Measurements from ENCODE around the gene RAD51D.
"Not testable (repeated sequence)": the region's sequence is repeated elsewhere in the genome, so short reads cannot be mapped to it uniquely, and the experiment has no call there.

The RAD51D gene

DNA sequence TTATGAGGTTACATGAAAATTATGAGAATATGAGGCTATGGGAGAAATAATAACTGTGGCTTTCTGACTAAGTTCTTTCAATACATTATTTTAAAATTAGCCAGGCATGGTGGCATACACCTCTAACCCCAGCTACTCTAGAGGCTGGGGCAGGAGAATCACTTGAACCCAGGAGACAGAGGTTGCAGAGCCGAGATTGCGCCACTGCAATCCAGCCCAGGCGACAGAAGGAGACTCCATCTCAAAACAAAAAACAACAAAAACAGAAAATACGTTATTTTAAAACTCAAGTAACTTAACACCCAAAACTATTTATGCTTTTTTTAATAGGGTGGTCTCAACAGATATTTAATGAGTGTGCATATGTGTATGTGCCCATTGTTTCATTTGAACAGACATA lies 53.8 kb downstream of the RAD51D start:
- no peak for DNase-seq (ENCODE audit: low read depth)

DNA sequence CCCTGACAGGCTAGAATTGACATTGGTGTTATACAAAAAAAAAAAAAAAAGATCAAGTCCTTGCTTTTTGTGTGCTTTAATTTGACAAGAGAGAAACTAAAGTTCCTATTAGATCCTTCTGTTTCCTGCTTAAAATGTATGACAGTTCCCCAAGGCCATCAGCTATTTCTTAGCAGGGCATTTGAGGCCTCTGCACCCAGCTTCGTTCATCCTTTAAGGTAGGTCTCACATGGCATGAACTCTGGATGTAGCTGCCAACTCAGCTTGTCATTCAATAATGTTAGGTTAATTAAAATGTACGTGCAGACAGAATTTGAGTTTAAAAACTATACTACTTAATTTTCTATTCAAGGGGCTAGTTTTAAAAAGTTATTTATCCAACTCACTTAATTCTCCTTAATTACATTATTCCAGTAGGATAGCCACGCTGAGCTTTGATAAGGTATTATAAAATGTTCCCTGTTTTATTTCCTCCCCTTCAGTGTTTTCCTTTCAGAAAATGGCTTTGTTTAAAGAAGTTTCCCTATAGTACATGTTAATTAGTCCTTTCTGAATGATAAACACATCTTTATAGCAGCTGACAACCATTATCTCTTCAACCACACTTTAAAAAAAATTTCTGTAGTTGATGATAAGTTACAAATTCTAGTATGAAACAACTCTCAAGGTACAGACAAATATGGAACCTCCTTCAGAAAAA lies 55.0 kb downstream of the RAD51D start:
- DNase-seq (ENCODE audit: low read depth), result no peak

DNA sequence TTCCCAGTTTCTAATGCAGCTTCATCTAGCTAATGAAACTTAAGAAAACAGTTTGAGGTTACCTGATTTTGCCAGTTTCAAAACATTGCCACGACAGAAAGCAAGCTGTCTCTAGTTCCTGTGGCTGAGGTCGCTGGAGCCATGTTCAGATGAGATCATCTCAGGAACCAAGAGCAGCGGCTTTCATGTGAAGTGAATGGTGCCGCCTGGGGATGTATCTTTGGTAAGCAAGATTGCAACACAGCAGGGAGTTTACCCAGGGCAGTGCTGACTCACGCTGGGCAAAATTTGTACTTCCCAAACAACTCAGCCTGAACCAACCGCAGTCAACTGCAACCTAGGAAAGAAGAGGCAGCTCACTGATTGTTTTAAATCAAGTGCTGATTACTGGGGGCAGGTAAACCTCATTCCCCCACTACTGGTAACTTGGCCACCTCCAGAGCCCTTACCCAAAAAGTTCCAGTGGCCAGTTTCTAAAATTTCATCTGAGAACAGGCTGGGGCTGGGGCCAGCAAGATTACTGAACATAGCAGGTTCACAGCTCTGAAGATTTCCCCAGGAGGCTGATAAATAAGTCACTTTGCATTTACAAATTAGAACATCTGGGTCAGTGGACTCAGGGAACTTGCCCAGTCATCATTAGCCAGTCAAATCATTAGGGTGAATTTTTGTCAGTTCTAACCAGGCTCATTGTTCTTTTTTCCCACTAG lies 56.0 kb downstream of the RAD51D start, which contains the start of gene RFFL:
RFFL (minus strand) TSS at position 194 of the 710 bp plus-strand sequence. CDS start 37,154 bp downstream, outside the sequence.
- DNase-seq (ENCODE audit: low read depth), result peak; percentile 94

DNA sequence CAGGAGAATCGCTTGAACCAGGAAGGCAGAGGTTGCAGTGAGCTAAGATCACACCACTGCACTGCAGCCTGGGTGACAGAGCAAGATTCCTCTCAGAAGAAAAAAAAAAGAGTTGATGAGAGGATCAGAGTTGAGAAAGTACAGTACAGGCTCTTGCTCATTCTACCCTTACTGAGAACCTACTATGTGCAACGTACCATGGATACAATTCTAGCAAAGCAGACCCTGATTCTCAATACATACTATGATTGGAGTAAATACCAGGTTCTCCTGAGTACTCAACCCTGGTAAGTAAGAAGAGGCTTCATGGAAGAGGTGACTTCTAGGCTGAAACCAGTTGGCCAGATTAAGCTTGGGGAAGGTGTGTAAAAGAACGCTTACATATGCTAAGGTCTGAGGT lies 57.4 kb downstream of the RAD51D start:
- DNase-seq (ENCODE audit: low read depth), result no peak

DNA sequence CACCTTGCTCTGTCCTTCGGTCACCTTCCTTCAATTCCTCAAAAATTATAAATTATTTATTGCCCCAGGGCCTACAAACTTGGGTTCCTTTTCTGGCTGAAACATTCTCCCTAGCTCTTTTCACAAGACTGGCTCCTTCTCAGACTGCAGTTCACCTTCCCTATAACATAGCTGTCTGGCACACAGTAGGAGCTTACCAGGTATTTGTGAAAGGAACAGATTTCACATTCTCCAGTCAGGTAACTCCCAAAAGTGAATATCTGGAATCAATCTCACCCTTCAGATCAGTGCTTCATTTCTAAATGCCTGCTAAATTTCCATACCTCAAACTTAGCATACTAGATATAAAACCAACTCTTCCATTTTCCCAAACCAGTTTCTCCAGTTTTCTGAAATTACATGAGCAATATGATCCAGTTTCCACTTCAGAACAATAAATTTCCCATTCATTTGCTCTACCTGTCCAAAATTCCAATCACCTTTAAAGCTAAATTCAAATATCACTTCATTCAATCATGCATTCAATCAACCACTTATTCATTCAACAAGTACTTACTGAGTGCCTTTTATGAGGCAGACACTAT lies 62.2 kb downstream of the RAD51D start:
- DNase-seq (ENCODE audit: low read depth), result no peak

DNA sequence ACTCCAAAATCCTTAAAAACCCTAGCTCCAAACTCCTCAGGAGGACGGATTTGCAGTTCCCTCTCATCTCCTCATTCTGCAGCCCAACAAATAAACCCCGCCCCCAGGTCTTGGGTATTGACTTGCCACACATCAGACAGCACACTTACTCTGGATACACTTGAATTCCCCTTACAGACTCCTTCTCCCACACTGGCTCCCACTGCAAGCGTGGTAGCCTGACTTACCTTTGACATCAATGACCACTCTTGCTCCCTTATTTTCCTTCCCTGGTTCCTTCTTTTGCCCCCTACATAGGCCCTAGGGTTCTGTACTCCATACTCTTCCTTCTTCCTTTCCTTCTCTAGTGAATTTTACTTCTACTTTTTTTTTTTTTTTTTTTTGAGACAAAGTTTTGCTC lies 63.6 kb downstream of the RAD51D start:
- no peak for DNase-seq (ENCODE audit: low read depth)

DNA sequence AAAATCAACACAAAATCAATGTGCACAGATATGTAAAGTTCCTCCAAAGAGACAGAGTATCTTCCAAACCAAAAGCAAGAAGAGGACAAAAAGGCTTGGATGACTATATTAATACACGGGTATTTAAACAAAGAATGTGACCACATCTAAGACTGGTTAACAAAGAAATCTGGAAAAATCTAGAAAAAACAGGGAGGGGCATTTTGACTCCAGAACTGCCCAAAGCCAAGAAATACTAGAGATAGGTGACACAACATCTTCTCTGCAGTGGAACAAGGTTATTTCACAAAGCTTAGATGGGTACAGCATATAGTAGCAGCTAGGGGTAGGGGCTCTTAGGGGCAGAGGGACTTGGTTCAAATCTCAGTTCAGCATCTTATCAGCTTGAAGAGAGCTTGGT lies 66.5 kb downstream of the RAD51D start:
- no peak for DNase-seq (ENCODE audit: low read depth)

DNA sequence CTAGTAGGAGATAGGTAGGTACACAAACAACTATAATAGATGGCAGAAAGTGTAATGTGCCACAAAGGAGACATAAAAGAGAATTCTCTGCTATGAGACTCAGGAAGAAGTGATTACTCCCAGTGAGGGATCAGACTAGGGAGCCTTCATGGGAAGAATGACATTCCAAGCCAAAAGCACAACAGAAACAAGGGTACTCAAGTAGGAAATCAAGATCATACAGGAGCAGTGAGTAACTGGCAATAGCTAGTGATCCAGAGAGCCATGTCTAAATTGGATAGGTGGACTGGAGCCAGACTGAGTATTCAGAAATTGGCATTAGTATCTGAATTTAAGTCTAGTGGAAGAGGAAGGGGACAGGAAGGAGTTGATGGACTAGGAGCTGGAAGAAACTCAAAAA lies 66.9 kb downstream of the RAD51D start:
- DNase-seq (ENCODE audit: low read depth), result no peak

DNA sequence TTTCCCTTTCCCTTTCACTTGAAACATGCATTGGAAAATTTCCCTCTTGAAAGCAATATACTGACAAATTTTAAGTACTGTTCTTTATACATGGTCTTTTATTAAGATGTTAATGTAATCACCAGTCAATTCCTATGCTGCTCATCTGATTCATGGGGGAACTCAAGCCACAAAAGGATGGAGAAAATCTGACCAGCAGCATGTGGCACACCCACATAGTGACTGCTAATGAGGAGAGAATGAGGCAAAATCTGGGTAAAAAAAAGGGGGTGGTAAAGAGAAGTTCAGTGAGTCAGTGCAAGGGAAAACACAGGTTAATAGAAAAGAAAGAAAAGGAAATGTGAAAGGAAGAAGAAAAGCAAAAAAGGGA lies 67.4 kb downstream of the RAD51D start:
- DNase-seq (ENCODE audit: low read depth), result peak; percentile 3

DNA sequence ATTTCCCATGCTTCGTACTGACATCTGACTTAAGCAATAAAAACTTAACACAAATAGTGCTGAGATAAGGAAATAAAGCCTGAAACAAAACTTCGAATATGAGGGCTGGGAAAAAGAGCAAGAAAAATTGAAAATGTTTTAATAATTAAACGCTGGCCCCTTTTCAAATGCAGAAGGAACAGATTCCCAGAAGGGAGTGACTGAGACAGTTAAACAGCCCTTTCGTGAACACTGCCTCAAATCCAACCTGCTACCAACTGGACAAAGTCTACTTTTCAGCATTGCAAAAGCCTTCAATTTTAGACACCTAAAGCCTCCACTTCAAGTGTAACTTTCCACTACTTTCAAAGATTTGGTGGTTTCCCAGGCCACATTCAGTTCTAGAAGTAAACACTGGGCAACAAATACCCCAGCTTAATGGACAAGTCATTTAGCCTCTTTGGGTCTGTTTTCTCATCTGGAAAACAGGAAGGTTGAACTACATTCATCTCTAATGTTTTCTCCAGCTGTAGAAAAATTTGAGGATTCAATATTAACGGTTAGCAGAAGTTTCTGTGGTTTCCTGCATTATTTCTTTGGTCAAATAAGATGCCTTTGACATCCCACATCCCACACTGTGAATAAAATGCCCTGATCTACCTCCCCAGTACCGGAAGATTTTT lies 68.0 kb downstream of the RAD51D start:
- peak; percentile 9 for DNase-seq (ENCODE audit: low read depth)

DNA sequence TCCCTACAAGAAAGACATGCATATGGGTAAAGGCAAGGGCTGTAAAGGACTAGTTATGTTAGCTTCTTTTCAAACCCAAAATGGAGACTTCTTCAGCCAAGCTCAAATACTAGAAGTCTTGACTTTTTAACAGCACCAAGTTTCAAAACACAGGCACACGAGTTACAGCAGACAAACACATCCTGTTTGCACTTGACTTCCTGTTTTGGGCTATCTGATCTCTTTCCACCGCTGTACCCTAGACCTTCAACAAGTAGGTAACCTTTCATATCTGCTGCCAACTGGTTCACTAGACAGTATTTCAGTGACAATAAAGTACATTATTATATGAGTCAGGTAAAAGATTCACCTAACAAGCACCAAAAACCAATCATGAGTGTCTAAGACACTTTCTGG lies 68.5 kb downstream of the RAD51D start:
- no peak for DNase-seq (ENCODE audit: low read depth)

DNA sequence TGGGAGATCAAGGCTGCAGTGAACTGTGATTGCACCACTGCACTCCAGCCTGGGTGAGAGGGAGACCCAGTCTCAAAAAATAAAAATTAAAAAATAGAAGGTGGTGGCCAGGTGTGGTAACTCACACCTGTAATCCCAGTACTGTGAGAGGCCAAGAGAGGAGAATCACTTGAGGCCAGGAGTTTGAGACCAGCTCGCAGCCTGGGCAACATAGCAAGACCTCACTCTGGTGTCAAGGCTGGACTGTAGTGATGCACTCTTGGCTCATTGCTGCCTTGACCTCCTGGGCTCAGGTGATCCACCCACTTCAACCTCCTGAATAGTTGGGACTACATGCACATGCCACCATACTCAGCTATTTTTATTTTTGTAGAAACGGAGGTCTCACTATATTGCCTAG lies 69.5 kb downstream of the RAD51D start:
- no peak for DNase-seq (ENCODE audit: low read depth)

DNA sequence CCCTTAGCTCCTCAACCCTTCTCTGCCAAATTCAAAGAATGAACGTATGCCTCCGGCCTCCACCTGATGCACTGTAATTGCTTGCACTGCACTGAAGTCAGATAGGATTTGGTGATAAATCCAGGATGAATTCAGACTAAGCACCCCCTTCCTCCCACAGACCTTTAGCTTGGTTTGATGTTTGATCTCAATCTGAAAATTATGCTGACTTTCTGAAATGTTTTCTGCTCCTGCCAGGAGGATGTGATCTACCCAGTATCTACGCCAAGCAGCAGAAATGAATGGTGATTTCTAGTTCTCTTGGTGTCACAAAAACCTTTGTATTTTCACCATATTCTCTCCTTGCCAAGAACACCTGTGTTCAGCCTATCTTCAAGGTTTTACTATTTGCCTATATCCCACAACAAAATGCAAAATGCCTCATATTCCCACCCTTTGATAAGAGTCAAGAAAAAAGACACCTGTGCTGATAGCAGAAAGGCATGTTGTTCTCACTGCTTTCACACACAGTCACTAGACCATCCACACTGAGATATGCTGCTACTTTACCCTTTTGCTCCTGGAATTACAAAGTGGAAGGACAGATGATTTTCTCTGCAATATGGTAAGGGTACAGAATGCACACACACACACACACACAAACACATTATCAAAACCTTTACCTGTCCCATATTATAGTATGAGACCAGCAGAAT lies 70.8 kb downstream of the RAD51D start:
- DNase-seq (ENCODE audit: low read depth), result no peak

DNA sequence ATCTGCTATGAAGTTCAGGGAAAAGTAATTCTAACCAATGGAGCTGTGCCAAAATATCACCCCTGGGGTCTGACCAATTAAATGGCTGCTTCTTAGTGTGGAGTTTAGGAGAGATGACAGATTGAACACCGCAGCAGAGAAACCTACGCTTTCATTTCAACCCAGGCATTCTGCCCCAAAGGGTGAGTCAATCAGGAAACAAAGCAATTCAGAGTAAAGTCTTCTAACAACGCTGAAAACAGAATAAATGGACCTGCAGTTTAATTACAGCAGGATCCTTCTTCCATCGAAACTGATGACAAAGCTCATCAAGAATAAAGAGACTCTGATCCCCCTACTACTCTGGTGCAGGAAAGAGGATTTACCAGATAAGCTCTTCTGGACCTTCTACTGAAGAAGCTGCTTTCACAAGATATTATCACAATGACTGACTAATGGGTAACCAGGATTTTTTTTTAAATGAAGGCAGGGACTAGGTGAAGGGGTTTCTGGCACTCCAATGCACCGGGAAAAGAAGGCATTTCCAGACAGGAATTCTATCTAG lies 72.8 kb downstream of the RAD51D start:
- DNase-seq (ENCODE audit: low read depth), result peak; percentile 8

DNA sequence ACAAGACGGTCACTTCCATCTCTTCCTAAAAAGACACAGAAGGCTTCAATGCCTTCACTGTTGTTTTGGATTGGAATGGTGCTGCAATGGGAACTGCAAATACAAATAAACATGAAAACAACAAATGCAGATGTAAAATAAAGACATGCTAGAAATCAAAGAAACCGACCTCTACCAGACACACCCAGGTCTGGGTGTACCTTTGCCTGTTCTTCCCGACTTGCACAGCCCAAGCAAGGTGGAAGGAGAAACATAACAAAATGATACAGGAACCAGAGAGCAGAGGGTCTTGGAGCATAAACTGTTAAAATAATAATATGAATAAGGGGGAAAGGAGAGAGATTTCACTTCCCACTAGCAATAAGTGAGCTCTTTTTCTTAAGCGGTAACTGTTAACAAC lies 73.4 kb downstream of the RAD51D start:
- DNase-seq (ENCODE audit: low read depth), result no peak

DNA sequence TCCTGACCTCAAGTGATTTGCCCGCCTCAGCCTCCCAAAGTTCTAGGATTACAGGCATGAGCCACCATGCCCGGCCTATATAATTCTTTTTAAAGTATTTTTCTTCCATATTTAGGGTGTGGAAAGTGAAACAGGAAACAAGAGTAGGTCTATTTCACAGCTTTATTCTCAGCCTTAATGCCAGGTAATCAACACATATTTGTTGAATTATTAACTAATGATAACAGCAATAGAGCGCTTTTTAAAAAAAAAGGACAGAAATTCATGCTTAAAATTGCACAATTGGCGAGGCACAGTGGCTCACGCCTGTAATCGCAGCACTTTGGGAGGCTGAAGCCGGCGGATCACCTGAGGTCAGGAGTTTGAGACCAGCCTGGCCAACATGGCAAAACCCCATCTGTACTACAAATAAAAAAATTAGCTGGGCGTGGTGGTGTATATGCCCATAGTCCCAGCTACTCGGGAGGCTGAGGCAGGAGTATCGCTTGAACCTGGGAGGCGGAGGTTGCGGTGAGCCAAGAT lies 74.1 kb downstream of the RAD51D start:
- not testable (repeated sequence) for DNase-seq (ENCODE audit: low read depth)

DNA sequence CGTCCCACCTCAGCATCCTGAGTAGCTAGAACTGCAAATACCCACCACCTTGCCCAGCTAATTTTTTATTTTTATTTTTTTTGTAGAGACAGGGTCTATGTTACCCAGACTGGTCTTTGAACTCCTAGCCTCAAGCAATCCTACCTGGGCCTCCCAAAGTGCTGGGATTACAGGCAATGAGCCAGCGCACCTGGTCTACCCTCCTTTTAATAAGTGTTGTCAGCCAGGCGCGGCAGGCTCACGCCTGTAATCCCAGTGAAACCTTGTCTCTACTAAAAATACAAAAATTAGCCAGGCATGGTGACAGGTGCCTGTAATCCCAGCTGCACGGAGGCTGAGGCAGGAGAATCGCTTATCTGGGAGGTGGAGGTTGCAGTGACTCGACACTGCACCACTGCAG lies 75.5 kb downstream of the RAD51D start:
- DNase-seq (ENCODE audit: low read depth), result no peak

Data from GM04503 (cell line).